Measurements from ENCODE around the gene SDK2.

SDK2 gene

GRCh38 chr17:73506470-73507435, 137.5 kb downstream of the SDK2 start:
- no peak for DNase-seq (ENCODE audit: low read depth)

GRCh38 chr17:73503560-73503959, 140.7 kb downstream of the SDK2 start:
- DNase-seq (ENCODE audit: low read depth): no peak

- DNase-seq (ENCODE audit: low read depth): no peak
These were observed 143.7 kb downstream of the SDK2 start for GRCh38 chr17:73500414-73500999.

- DNase-seq (ENCODE audit: low read depth): no peak
These were observed 145.2 kb downstream of the SDK2 start for GRCh38 chr17:73498886-73499554.

- DNase-seq (ENCODE audit: low read depth): no peak
These were observed 146.1 kb downstream of the SDK2 start for GRCh38 chr17:73498176-73498575.

GRCh38 chr17:73497721-73498120, 146.5 kb downstream of the SDK2 start:
- no peak for DNase-seq (ENCODE audit: low read depth)

- DNase-seq (ENCODE audit: low read depth): no peak
These were observed 148.0 kb downstream of the SDK2 start for GRCh38 chr17:73496232-73496631.

GRCh38 chr17:73495641-73496040, 148.6 kb downstream of the SDK2 start:
- no peak for DNase-seq (ENCODE audit: low read depth)

- no peak for DNase-seq (ENCODE audit: low read depth)
These were observed 149.3 kb downstream of the SDK2 start for GRCh38 chr17:73494950-73495349.

- DNase-seq (ENCODE audit: low read depth): no peak
These were observed 150.0 kb downstream of the SDK2 start for GRCh38 chr17:73493956-73494926.

- no peak for DNase-seq (ENCODE audit: low read depth)
These were observed 151.1 kb downstream of the SDK2 start for GRCh38 chr17:73492821-73493814.

GRCh38 chr17:73492125-73492820, 152.0 kb downstream of the SDK2 start:
- DNase-seq (ENCODE audit: low read depth): no peak

- no peak for DNase-seq (ENCODE audit: low read depth)
These were observed 152.6 kb downstream of the SDK2 start for GRCh38 chr17:73491648-73492047.

GRCh38 chr17:73490851-73491250, 153.4 kb downstream of the SDK2 start:
- no peak for DNase-seq (ENCODE audit: low read depth)

GRCh38 chr17:73489991-73490390, 154.3 kb downstream of the SDK2 start:
- no peak for DNase-seq (ENCODE audit: low read depth)

GRCh38 chr17:73489333-73489732, 154.9 kb downstream of the SDK2 start:
- DNase-seq (ENCODE audit: low read depth): no peak

- no peak for DNase-seq (ENCODE audit: low read depth)
These were observed 159.1 kb downstream of the SDK2 start for GRCh38 chr17:73485130-73485529.

- DNase-seq (ENCODE audit: low read depth): no peak
These were observed 161.4 kb downstream of the SDK2 start for GRCh38 chr17:73482894-73483293.

- no peak for DNase-seq (ENCODE audit: low read depth)
These were observed 162.0 kb downstream of the SDK2 start for GRCh38 chr17:73482251-73482716.

- DNase-seq (ENCODE audit: low read depth): no peak
These were observed 162.6 kb downstream of the SDK2 start for GRCh38 chr17:73481676-73482075.

Measured in stimulated activated CD8-positive, alpha-beta memory T cell treated with anti-CD3 and anti-CD28 coated beads, Interleukin-12 subunit alpha, Interleukin-12 subunit beta, amount 100 ng/mL, for 1 hour (primary cell).